ENCODE results near the gene HYAL2. TPM values are rescaled to one million over a fixed set of nuclear protein-coding genes. Genes with fewer than 3 reads are reported as not detected.

HYAL2 gene
- total and polyA plus RNA-seq, 9 of the 15 experiments (the other 6 are each of a cell fraction or from before 2014, with no cell fraction given) = 0.36 to 22.7 (median 11.4) TPM; not detected in 1

DNA sequence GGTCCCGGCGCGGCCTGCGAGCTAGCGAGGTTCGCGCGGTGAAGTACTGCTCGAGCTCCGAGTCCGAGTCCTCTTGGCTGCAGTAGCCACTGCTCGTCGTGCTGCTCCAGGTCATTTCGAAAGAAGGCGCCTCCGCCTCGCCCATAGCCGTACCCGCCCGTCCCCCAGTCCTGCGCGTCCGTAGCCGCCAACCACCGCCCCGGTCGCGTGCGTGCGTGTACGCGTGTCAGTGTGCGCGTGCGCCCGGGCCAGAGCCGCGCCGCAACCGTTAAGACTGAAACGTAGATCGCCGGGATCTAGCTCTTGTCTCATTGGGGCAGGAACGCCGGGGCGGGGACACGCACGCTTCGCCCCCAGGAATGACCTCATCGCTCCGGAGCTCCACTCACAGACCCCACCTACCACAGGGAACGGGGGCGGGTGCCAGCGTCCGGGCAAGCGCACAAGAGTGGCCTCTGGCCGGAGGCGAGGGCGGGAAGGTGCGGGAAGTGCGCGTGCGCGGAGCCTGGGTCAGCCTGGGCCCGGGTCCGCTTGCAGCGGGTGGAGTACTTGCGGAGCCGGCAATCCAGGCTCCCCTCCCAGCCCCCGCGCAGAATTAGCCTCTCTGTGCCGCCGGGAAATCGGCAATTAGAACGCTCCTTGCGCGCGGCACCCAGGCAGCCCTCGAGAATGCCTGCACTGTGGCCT is 14.8 kb upstream of the HYAL2 start (continued):
- TF ChIP-seq, protein P1, sequence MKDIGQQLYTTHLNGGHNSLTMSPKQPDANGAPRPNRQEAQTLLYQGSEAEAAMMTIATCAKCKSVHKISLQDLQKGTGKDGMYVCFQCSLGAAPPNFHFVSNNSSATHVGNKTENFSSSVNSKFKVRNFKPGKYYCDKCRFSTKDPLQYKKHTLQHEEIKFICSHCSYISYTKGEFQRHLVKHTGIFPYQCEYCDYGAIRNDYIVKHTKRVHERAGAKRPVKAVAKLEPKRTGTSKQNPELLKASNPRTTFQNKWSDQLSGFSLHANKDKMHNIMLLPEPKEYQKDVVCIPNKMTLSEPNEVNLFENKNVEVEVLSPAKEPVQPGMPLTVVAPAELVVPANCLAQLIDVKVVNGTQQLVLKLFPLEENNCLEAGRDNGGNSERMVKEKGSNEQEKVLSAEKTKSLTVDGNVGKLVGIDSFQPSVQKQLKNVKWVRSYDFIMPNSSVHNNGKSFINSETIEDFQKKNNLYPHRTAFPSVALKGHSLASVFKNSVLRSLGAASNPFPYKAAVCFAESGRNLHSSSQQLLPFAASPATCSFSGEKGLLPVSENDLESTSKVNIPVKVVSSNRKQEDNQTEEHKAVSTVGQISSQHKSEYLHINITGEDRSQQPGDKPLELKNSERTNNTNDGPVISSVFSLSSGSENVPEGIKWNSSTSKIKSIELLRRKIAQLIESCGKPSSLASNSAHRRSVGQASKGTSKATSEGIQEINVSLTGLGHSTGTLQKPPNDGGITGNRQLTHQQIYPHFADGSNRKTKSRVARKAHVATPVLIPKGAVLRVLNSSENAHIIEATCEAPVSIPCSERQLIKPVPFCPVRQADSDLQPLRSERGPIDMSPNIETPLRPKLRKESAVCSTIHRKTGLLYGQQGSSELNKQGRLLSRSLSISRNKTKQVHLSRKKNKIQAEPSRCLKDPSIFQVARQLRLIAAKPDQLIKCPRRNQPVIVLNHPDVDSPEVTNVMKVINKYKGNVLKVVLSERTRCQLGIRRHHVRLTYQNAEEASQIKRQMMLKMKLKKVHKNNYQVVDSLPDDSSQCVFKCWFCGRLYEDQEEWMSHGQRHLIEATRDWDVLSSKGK (CRISPR knock-in tag; IDR thresholded peaks at IDR 0.05) = no peak
- peak; percentile 76 for TF ChIP-seq SUPT5H (IDR thresholded peaks at IDR 0.05)
- peak; percentile 44; the same call in 1 of the 2 replicates for TF ChIP-seq CREB1 (IDR thresholded peaks at IDR 0.05)
- TF ChIP-seq CREB1 (CRISPR knock-in tag; IDR thresholded peaks at IDR 0.05) = peak; percentile 67; the same call in 1 of the 2 replicates
- TF ChIP-seq MAZ (CRISPR knock-in tag; conservative IDR thresholded peaks at IDR 0.05 in 1 of 2, IDR thresholded peaks at IDR 0.05 in 1 of 2) = peak in 1 of 2 experiments; percentile 69
- TF ChIP-seq EP300 (IDR thresholded peaks at IDR 0.05; ENCODE audit: low read length) = peak; percentile 17; the same call in 1 of the 2 replicates
- TF ChIP-seq KDM5B (IDR thresholded peaks at IDR 0.05; ENCODE audit: insufficient replicate concordance, low read depth, low read length) = peak; percentile 42
- TF ChIP-seq CTBP1 (IDR thresholded peaks at IDR 0.05; ENCODE audit: borderline replicate concordance) = peak; percentile 84
- no peak for TF ChIP-seq ZKSCAN3 (CRISPR knock-in tag; IDR thresholded peaks at IDR 0.05)
- peak; percentile 87 for TF ChIP-seq JUN (IDR thresholded peaks at IDR 0.05; ENCODE audit: borderline replicate concordance, low read depth, low read length)
- no peak for TF ChIP-seq JUN (CRISPR knock-in tag; IDR thresholded peaks at IDR 0.05; ENCODE audit: borderline replicate concordance)
- no peak for TF ChIP-seq ZSCAN29 (IDR thresholded peaks at IDR 0.05)
- no peak for TF ChIP-seq ZNF707 (CRISPR knock-in tag; conservative IDR thresholded peaks at IDR 0.05)
- TF ChIP-seq, protein P2, sequence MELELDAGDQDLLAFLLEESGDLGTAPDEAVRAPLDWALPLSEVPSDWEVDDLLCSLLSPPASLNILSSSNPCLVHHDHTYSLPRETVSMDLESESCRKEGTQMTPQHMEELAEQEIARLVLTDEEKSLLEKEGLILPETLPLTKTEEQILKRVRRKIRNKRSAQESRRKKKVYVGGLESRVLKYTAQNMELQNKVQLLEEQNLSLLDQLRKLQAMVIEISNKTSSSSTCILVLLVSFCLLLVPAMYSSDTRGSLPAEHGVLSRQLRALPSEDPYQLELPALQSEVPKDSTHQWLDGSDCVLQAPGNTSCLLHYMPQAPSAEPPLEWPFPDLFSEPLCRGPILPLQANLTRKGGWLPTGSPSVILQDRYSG (tag; conservative IDR thresholded peaks at IDR 0.05; ENCODE audit: low read depth) = no peak
- TF ChIP-seq FOXJ2 (tag; IDR thresholded peaks at IDR 0.05) = no peak
- no peak for TF ChIP-seq SP2 (IDR thresholded peaks at IDR 0.05; ENCODE audit: extremely low read depth, low read depth, low read length, poor library complexity, severe bottlenecking)
- TF ChIP-seq ILF3 (IDR thresholded peaks at IDR 0.05; ENCODE audit: borderline replicate concordance) = no peak
- TF ChIP-seq, protein P3, sequence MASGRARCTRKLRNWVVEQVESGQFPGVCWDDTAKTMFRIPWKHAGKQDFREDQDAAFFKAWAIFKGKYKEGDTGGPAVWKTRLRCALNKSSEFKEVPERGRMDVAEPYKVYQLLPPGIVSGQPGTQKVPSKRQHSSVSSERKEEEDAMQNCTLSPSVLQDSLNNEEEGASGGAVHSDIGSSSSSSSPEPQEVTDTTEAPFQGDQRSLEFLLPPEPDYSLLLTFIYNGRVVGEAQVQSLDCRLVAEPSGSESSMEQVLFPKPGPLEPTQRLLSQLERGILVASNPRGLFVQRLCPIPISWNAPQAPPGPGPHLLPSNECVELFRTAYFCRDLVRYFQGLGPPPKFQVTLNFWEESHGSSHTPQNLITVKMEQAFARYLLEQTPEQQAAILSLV (tag; IDR thresholded peaks at IDR 0.05) = no peak
- TF ChIP-seq, protein P4, sequence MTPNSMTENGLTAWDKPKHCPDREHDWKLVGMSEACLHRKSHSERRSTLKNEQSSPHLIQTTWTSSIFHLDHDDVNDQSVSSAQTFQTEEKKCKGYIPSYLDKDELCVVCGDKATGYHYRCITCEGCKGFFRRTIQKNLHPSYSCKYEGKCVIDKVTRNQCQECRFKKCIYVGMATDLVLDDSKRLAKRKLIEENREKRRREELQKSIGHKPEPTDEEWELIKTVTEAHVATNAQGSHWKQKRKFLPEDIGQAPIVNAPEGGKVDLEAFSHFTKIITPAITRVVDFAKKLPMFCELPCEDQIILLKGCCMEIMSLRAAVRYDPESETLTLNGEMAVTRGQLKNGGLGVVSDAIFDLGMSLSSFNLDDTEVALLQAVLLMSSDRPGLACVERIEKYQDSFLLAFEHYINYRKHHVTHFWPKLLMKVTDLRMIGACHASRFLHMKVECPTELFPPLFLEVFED (CRISPR knock-in tag; conservative IDR thresholded peaks at IDR 0.05) = peak; percentile 21; the same call in 1 of the 2 replicates
- TF ChIP-seq CREM (IDR thresholded peaks at IDR 0.05; ENCODE audit: low read depth) = peak; percentile 84
- TF ChIP-seq NUFIP1 (IDR thresholded peaks at IDR 0.05; ENCODE audit: partially characterized antibody) = no peak
- no peak for TF ChIP-seq SRSF7 (optimal IDR thresholded peaks at IDR 0.05; ENCODE audit: low read depth, low read length)
- TF ChIP-seq ZNF311 (CRISPR knock-in tag; IDR thresholded peaks at IDR 0.05) = no peak
